CD14-positive monocyte (primary cell): ENCODE measurements around the gene MAP1LC3B. TPM values are rescaled to one million over a fixed set of nuclear protein-coding genes. Genes with fewer than 3 reads are reported as not detected.

Experiments
- DNase-seq, 3 donors: peaks; one replicate each; pipeline ENCODE4 v3.0.0-alpha.2; 2011 to 2022
- H2AFZ ChIP-seq: 2 replicates; pipeline ENCODE4 v1.6.0; 2012; ENCODE audit warnings: mild to moderate bottlenecking, low read depth, low read length, inconsistent platforms; ENCODE audit not compliant: insufficient read depth, poor library complexity, severe bottlenecking
- H3K27ac ChIP-seq, 2 donors: 1 replicate in 1 of 2; 2 replicates in 1 of 2; pipeline ENCODE4 v1.5.1; 2012 to 2013; ENCODE audit warnings: low read length in 2 of 2, control low read depth in 1 of 2, inconsistent platforms in 1 of 2, low read depth in 1 of 2, mild to moderate bottlenecking in 1 of 2
- H3K27me3 ChIP-seq, 2 donors: one replicate each; pipeline versions ENCODE4 v1.6.0 to v1.6.1; 2011 to 2013; ENCODE audit warnings: low read length in 2 of 2; ENCODE audit not compliant: control insufficient read depth in 2 of 2, insufficient read depth in 2 of 2
- H3K36me3 ChIP-seq, 2 donors: replicated peaks in 1 of 2; 1 replicate in 1 of 2; 2 replicates in 1 of 2; pipeline versions ENCODE4 v1.5.1 to v1.6.1; 2012 to 2013; ENCODE audit warnings: low read length in 2 of 2, control low read depth in 1 of 2, inconsistent platforms in 1 of 2, mild to moderate bottlenecking in 1 of 2; ENCODE audit not compliant: insufficient read depth in 2 of 2, control insufficient read depth in 1 of 2
- H3K4me1 ChIP-seq, 2 donors: 1 replicate in 1 of 2; 2 replicates in 1 of 2; pipeline versions ENCODE4 v1.5.1 to v1.6.1; 2012 to 2013; ENCODE audit warnings: low read length in 2 of 2, control low read depth in 1 of 2, inconsistent platforms in 1 of 2, mild to moderate bottlenecking in 1 of 2, moderate library complexity in 1 of 2; ENCODE audit not compliant: insufficient read depth in 2 of 2, control insufficient read depth in 1 of 2
- H3K4me2 ChIP-seq: replicated peaks from 2 replicates; pipeline ENCODE3; 2012; ENCODE audit warnings: low read length, moderate library complexity, mild to moderate bottlenecking; ENCODE audit not compliant: poor library complexity, severe bottlenecking; ENCODE audit errors: extremely low read depth
- H3K4me3 ChIP-seq, 3 experiments: fragments of 200-600 bp in 1 of 3; sonication (generic) in 1 of 3; replicated peaks in 1 of 3; 1 replicate in 2 of 3; 2 replicates in 1 of 3; pipeline ENCODE4 v1.5.1; 2011 to 2013; ENCODE audit warnings: low read length in 3 of 3, mild to moderate bottlenecking in 3 of 3, control low read depth in 2 of 3, low read depth in 2 of 3, inconsistent platforms in 1 of 3, moderate library complexity in 1 of 3
- H3K79me2 ChIP-seq: 2 replicates; pipeline ENCODE4 v1.6.0; 2012; ENCODE audit warnings: mild to moderate bottlenecking, control low read depth, inconsistent platforms, low read length, moderate library complexity; ENCODE audit not compliant: insufficient read depth
- H3K9ac ChIP-seq: 2 replicates; pipeline ENCODE4 v1.6.0; 2017; ENCODE audit warnings: low read length, mild to moderate bottlenecking; ENCODE audit not compliant: insufficient read depth, poor library complexity, severe bottlenecking
- H3K9me3 ChIP-seq, 2 donors: replicated peaks in 1 of 2; 1 replicate in 1 of 2; 2 replicates in 1 of 2; pipeline versions ENCODE4 v1.5.1 to v1.6.1; 2012 to 2013; ENCODE audit warnings: low read length in 2 of 2, control low read depth in 1 of 2; ENCODE audit not compliant: control insufficient read depth in 1 of 2, insufficient read depth in 1 of 2
- H4K20me1 ChIP-seq: 2 replicates; pipeline ENCODE4 v1.6.0; 2012; ENCODE audit warnings: mild to moderate bottlenecking, low read length, control low read depth, moderate library complexity; ENCODE audit not compliant: insufficient read depth
- H3K27ac Mint-ChIP-seq, 7 donors: one replicate each; pipeline ENCODE4 v1.8.0; 2020; ENCODE audit warnings: mild to moderate bottlenecking in 7 of 7, mixed read lengths in 7 of 7, moderate library complexity in 6 of 7, inconsistent platforms in 2 of 7
- H3K27me3 Mint-ChIP-seq, 3 donors: one replicate each; pipeline ENCODE4 v1.8.0; 2021 to 2022; ENCODE audit warnings: low read depth in 3 of 3, mild to moderate bottlenecking in 3 of 3, mixed read lengths in 3 of 3, moderate library complexity in 3 of 3, inconsistent platforms in 1 of 3
- H3K36me3 Mint-ChIP-seq, 2 donors: one replicate each; pipeline ENCODE4 v1.8.0; 2020; ENCODE audit warnings: mixed read lengths in 2 of 2, inconsistent platforms in 1 of 2, mild to moderate bottlenecking in 1 of 2
- H3K4me1 Mint-ChIP-seq: one replicate; pipeline ENCODE4 v1.8.0; 2020; ENCODE audit warnings: mild to moderate bottlenecking, mixed read lengths
- H3K4me3 Mint-ChIP-seq, 2 donors: one replicate each; pipeline ENCODE4 v1.8.0; 2020; ENCODE audit warnings: mild to moderate bottlenecking in 2 of 2, mixed read lengths in 2 of 2, moderate library complexity in 1 of 2
- H3K9me3 Mint-ChIP-seq, 7 donors: one replicate each; pipeline ENCODE4 v1.8.0; 2020 to 2022; ENCODE audit warnings: mixed read lengths in 7 of 7, mild to moderate bottlenecking in 6 of 7, moderate library complexity in 6 of 7, inconsistent platforms in 2 of 7
- WGBS: methylation state at CpG from one replicate; pipeline ENCODE4 v1.1.5; 2013; ENCODE audit warnings: missing lambda C conversion rate; ENCODE audit not compliant: insufficient coverage; 5-methylcytosine and 5-hydroxymethylcytosine counted together
- intact Hi-C, 2 donors: fragments of 100-400 bp; cut with micrococcal nuclease; formaldehyde crosslinking; loops; one replicate each; pipeline versions ENCODE4 v1.15.0 to v1.15.1; 2023
- polyA plus RNA-seq, 3 donors: library from polyadenylated mRNA; depleted of rRNA in 1 of 3; unstranded in 2 of 3; stranded (reverse) in 1 of 3; fragments of 300-500 nt in 2 of 3; fragments of >200 nt in 1 of 3; fragmentation: Illumina TruSeq in 2 of 3; gene quantifications; 1 replicate in 2 of 3; 2 replicates in 1 of 3; pipeline ENCODE4 v1.2.3, GENCODE V29; 2012 to 2021
- TF ChIP-seq, protein P1 (sequence below): fragments of 200-600 bp; IDR thresholded peaks from one replicate; pipeline ENCODE4 v1.8.0; 2022; ENCODE audit warnings: antibody characterized with exemption, mild to moderate bottlenecking

MAP1LC3B gene
- polyA plus RNA-seq, 3 donors, result 102 to 147 (median 140) TPM

DNA sequence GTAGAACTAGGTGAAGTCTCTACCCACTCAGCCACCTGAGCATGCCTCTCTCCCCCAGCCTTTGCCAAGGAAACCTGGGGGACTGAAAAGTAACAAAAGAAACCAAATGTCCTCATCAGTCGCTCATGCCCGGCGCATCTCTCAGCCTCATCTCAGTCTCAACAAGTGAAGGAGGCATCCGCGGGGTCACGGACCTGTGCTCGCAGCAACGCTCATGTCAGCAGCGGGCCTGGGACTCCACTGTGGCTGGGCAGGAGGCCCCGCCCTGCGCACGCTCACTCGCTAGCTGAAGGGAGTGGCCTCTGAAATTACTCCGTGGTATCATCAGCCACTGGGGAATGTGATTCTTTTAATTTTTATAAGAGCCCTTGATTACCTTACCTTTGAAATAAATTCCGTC, 31.3 kb downstream of the MAP1LC3B start:
- H3K4me2 ChIP-seq, result no peak overlapping the region
- Mint-ChIP-seq H3K27ac (no peak overlapping the region), H3K4me1 (no peaks in the 10 kb centered on the region), H3K27me3 (peaks cover 0 to 4% (median 2%) of the 10 kb centered on the region in 3 donors), H3K4me3 (no peak overlapping the region), H3K9me3 (peaks cover 0 to 3% (median 0%) of the 10 kb centered on the region in 7 donors), H3K36me3 (peaks cover 32 to 54% of the 10 kb centered on the region in 2 donors)
- H3K27ac ChIP-seq, result no peak overlapping the region
- no peaks in the 10 kb centered on the region for H3K4me1 ChIP-seq
- H4K20me1 ChIP-seq, result peaks cover 4% of the 10 kb centered on the region
- peaks cover 14 to 32% of the 10 kb centered on the region in 2 donors for H3K36me3 ChIP-seq
- TF ChIP-seq, protein P1, sequence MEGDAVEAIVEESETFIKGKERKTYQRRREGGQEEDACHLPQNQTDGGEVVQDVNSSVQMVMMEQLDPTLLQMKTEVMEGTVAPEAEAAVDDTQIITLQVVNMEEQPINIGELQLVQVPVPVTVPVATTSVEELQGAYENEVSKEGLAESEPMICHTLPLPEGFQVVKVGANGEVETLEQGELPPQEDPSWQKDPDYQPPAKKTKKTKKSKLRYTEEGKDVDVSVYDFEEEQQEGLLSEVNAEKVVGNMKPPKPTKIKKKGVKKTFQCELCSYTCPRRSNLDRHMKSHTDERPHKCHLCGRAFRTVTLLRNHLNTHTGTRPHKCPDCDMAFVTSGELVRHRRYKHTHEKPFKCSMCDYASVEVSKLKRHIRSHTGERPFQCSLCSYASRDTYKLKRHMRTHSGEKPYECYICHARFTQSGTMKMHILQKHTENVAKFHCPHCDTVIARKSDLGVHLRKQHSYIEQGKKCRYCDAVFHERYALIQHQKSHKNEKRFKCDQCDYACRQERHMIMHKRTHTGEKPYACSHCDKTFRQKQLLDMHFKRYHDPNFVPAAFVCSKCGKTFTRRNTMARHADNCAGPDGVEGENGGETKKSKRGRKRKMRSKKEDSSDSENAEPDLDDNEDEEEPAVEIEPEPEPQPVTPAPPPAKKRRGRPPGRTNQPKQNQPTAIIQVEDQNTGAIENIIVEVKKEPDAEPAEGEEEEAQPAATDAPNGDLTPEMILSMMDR, result no peak
- WGBS, result 93% methylated on average over 7 of the region's 15 CpGs
- intact Hi-C loops, result no loop called here
- no peak overlapping the region for H3K9ac ChIP-seq
- no peaks in the 10 kb centered on the region for H3K9me3 ChIP-seq
- H3K79me2 ChIP-seq, result no peaks in the 10 kb centered on the region
- H3K4me3 ChIP-seq, result no peak overlapping the region
- H2AFZ ChIP-seq, result no peak overlapping the region
- DNase-seq, result no peak
- no peaks in the 10 kb centered on the region for H3K27me3 ChIP-seq

DNA sequence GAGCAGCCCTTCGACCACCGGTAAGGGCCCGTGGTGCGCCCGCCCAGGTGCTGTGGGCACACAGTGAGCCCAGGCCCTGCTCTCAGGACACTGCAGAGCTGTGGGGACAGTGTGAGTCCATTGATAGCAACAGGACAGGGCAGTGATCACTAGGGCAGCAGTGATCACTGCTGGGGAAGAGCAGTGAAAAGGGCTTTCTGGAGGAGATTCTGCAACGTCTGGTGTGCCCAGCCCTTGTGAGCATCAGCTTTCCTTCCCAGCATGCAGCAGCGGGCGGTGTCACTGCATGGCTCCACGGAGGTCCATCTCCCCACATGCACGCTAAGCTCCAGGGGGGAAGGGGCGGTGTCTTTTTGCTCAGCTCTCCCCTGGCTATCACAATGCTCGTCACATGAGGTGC, 32.1 kb downstream of the MAP1LC3B start:
- no peak overlapping the region for H3K9ac ChIP-seq
- Mint-ChIP-seq H3K9me3 (peaks cover 0 to 3% (median 0%) of the 10 kb centered on the region in 7 donors), H3K4me1 (no peaks in the 10 kb centered on the region), H3K36me3 (peaks cover 35 to 52% of the 10 kb centered on the region in 2 donors), H3K27me3 (peaks cover 0 to 4% (median 2%) of the 10 kb centered on the region in 3 donors), H3K4me3 (no peak overlapping the region), H3K27ac (peak overlapping the region in 1 of 7 donors; percentile 15)
- TF ChIP-seq, protein P1, result no peak
- no peaks in the 10 kb centered on the region for H3K79me2 ChIP-seq
- H4K20me1 ChIP-seq, result peaks cover 4% of the 10 kb centered on the region
- no peak overlapping the region for H3K4me2 ChIP-seq
- peaks cover 16 to 32% of the 10 kb centered on the region in 2 donors for H3K36me3 ChIP-seq
- WGBS, result 98% methylated on average over 5 of the region's 12 CpGs
- intact Hi-C loops, result no loop called here
- H2AFZ ChIP-seq, result no peak overlapping the region
- H3K4me3 ChIP-seq, result no peak overlapping the region
- H3K27me3 ChIP-seq, result no peaks in the 10 kb centered on the region
- no peaks in the 10 kb centered on the region for H3K4me1 ChIP-seq
- DNase-seq, result no peak
- no peaks in the 10 kb centered on the region for H3K9me3 ChIP-seq
- H3K27ac ChIP-seq, result no peak overlapping the region
